Immature natural killer cell (primary cell): ENCODE data around the gene C8B. TPM values are rescaled to one million over a fixed set of nuclear protein-coding genes. Genes with fewer than 3 reads are reported as not detected.

Experiments used
- DNase-seq, 3 donors: peaks; one replicate each; pipeline ENCODE4 v3.0.0; 2022; ENCODE audit warnings: mixed read lengths in 1 of 3
- H3K27ac Mint-ChIP-seq, 6 donors: one replicate each; pipeline ENCODE4 v1.8.0; 2020; ENCODE audit warnings: mixed read lengths in 6 of 6, mild to moderate bottlenecking in 5 of 6, inconsistent platforms in 4 of 6, moderate library complexity in 3 of 6
- H3K27me3 Mint-ChIP-seq, 3 donors: one replicate each; pipeline ENCODE4 v1.8.0; 2020 to 2021; ENCODE audit warnings: low read depth in 3 of 3, mild to moderate bottlenecking in 3 of 3, mixed read lengths in 3 of 3, moderate library complexity in 3 of 3, inconsistent platforms in 1 of 3
- H3K36me3 Mint-ChIP-seq, 3 donors: one replicate each; pipeline ENCODE4 v1.8.0; 2020; ENCODE audit warnings: mixed read lengths in 3 of 3, inconsistent platforms in 2 of 3, mild to moderate bottlenecking in 2 of 3
- H3K4me1 Mint-ChIP-seq, 2 donors: one replicate each; pipeline ENCODE4 v1.8.0; 2020; ENCODE audit warnings: inconsistent platforms in 2 of 2, mild to moderate bottlenecking in 2 of 2, mixed read lengths in 2 of 2, moderate library complexity in 1 of 2
- H3K4me3 Mint-ChIP-seq, 5 donors: one replicate each; pipeline ENCODE4 v1.8.0; 2020; ENCODE audit warnings: mild to moderate bottlenecking in 5 of 5, mixed read lengths in 5 of 5, inconsistent platforms in 3 of 5, moderate library complexity in 3 of 5
- H3K9me3 Mint-ChIP-seq, 6 donors: one replicate each; pipeline ENCODE4 v1.8.0; 2020; ENCODE audit warnings: mild to moderate bottlenecking in 6 of 6, mixed read lengths in 6 of 6, inconsistent platforms in 4 of 6, moderate library complexity in 3 of 6
- polyA plus RNA-seq, 3 donors: library from polyadenylated mRNA; unstranded; fragments of 300-500 nt; fragmentation: Illumina TruSeq; gene quantifications; one replicate each; pipeline ENCODE4 v1.2.3, GENCODE V29; 2021

The C8B gene
- polyA plus RNA-seq, 3 donors from 2014 or later, result not detected

DNA sequence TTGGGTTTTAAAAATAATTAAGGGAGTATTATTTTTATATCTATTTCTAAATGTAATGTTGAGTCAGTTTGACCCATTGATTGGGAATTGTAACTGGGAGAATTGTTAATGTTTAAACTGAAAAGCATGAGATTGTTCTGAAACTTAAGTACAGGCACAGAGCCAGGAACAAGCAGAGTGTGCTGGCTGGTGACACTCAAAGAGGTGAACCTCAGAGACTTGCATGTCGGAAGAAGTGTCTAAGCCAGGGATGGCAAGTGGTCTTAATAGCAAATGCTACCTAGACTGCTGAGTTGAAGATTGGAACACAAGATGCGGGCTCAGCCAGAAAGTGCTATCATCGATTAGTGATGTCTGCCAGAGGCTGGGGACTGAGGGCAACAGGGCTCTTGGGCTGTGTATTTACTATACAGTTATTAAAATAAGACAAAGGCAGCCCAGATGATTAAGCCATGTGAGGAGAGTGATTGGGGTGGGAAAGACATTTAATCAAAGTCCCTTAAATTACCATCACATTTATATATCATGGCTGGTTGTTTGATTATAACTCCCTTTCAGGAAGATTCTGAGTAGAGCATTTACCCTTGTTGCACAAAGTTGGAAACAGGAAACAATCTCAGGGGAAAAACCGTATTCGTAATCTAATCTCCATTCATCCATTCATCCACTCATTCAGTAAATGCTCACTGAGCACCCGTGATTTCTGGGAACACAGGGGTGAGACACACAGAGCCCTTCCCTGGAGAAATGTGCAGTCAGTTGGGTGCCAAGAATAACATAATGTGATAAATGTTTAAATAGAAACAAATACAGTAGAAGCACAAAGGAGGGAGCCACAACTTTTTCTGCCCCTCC is 68.4 kb downstream of the C8B start:
- no peak for DNase-seq
- Mint-ChIP-seq H3K4me3 (no peak overlapping the region), H3K4me1 (peaks cover 10% of the 10 kb centered on the region in 2 donors), H3K27me3 (peaks cover 0 to 4% (median 3%) of the 10 kb centered on the region in 3 donors), H3K9me3 (peaks cover 0 to 2% (median 0%) of the 10 kb centered on the region in 6 donors), H3K36me3 (no peaks in the 10 kb centered on the region), H3K27ac (no peak overlapping the region)

DNA sequence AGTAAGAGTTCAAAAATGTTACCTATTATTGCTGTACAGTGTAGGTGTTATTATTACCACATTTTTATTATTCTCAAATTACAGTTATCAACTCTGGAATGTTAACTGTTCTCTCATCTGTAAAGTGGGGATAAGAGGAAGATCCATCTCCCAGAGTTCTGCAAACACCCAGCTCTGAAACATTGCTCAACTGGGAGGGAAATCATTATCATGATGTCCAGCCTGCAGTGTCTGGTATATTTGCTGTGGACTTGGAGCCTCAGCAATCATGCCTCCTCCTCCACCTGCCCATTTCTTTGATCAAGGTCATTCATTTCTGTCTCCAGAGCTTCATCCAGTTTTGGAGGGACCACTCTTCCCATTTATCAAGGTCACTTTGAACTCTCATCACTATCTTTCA is 71.8 kb downstream of the C8B start:
- peaks cover 0 to 4% (median 3%) of the 10 kb centered on the region in 3 donors for H3K27me3 Mint-ChIP-seq
- DNase-seq, result no peak
- no peaks in the 10 kb centered on the region for H3K36me3 Mint-ChIP-seq
- no peaks in the 10 kb centered on the region for H3K4me1 Mint-ChIP-seq
- H3K4me3 Mint-ChIP-seq, result no peak overlapping the region
- no peaks in the 10 kb centered on the region for H3K9me3 Mint-ChIP-seq
- no peak overlapping the region for H3K27ac Mint-ChIP-seq

DNA sequence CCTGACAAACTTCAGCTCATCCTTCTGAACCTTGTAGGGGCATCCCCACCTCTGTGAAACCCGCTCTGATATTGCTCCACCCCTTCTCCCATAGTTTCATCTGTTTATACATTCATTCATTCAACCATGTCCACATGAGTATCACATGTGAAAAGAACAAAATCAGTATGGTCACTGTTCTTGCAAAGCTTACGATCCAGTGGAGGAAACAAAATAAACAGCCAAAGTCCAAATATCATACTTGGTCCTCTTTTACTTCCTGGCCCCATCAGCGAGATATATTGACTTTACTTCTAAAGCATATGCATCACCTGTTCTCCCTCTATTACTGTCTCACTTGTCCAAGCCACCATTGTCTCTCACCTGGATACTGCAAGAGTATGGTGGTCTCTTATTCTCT is 75.6 kb downstream of the C8B start:
- no peak overlapping the region for H3K27ac Mint-ChIP-seq
- no peak overlapping the region for H3K4me3 Mint-ChIP-seq
- H3K27me3 Mint-ChIP-seq, result peaks cover 0 to 4% (median 3%) of the 10 kb centered on the region in 3 donors
- no peaks in the 10 kb centered on the region for H3K36me3 Mint-ChIP-seq
- DNase-seq, result no peak
- H3K9me3 Mint-ChIP-seq, result no peaks in the 10 kb centered on the region
- no peaks in the 10 kb centered on the region for H3K4me1 Mint-ChIP-seq

DNA sequence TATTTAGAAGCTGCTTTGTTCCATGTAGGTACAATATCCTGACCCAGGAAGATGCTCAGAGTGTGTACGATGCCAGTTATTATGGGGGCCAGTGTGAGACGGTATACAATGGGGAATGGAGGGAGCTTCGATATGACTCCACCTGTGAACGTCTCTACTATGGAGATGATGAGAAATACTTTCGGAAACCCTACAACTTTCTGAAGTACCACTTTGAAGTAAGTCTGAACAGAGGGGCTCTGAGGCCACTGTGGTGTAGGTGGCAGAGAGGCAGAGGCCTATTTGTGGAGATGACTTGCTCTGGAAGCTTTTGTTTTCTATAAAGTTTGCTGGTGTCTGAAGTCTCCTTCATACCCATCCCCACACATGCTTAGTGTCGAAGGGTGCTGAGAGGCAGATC is 84.4 kb downstream of the C8B start:
- Mint-ChIP-seq H3K36me3 (no peaks in the 10 kb centered on the region), H3K9me3 (peaks cover 0 to 2% (median 0%) of the 10 kb centered on the region in 6 donors), H3K4me1 (peaks cover 28 to 33% of the 10 kb centered on the region in 2 donors), H3K27me3 (peaks cover 0 to 3% (median 2%) of the 10 kb centered on the region in 3 donors), H3K4me3 (no peak overlapping the region), H3K27ac (no peak overlapping the region)
- no peak for DNase-seq

DNA sequence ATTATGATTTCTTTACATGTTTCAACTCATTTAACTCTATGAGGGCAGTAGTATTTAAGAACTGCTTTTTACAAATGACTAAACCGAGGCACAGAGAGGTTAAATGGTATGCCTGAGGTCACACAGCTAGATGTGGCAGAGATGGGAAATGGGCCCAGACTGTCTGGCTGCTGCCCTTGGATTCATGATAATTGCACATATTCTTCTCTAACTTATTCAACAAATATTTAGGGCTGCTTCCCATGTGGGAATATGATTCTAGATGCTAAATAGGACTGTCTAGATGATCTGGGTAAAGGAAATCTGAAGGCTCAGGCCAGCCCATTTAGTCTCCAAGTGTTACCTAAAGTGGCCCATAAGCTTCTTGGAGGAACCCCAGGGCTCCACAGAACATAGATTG is 85.0 kb downstream of the C8B start:
- peaks cover 34 to 37% of the 10 kb centered on the region in 2 donors for H3K4me1 Mint-ChIP-seq
- no peak for DNase-seq
- peaks cover 0 to 3% (median 2%) of the 10 kb centered on the region in 3 donors for H3K27me3 Mint-ChIP-seq
- H3K9me3 Mint-ChIP-seq, result peaks cover 0 to 2% (median 0%) of the 10 kb centered on the region in 6 donors
- no peaks in the 10 kb centered on the region for H3K36me3 Mint-ChIP-seq
- no peak overlapping the region for H3K4me3 Mint-ChIP-seq
- H3K27ac Mint-ChIP-seq, result no peak overlapping the region

Other genes starting within 250 kb of the C8B start
- not detected for gene FYB2, start 146.6 kb downstream of the C8B start, polyA plus RNA-seq
- gene C8A, start 111.2 kb downstream of the C8B start, polyA plus RNA-seq, result not detected